NCI-H187 (cell line): Measurements from ENCODE around the gene PEMT.
A peak's percentile ranks its signal among the peaks of the same experiment; 100 is the strongest.

Source experiments
- DNase-seq, 2 experiments: peaks; one replicate each; lab custom pipeline; 2025; lab: John Stamatoyannopoulos, UW

PEMT gene

DNA sequence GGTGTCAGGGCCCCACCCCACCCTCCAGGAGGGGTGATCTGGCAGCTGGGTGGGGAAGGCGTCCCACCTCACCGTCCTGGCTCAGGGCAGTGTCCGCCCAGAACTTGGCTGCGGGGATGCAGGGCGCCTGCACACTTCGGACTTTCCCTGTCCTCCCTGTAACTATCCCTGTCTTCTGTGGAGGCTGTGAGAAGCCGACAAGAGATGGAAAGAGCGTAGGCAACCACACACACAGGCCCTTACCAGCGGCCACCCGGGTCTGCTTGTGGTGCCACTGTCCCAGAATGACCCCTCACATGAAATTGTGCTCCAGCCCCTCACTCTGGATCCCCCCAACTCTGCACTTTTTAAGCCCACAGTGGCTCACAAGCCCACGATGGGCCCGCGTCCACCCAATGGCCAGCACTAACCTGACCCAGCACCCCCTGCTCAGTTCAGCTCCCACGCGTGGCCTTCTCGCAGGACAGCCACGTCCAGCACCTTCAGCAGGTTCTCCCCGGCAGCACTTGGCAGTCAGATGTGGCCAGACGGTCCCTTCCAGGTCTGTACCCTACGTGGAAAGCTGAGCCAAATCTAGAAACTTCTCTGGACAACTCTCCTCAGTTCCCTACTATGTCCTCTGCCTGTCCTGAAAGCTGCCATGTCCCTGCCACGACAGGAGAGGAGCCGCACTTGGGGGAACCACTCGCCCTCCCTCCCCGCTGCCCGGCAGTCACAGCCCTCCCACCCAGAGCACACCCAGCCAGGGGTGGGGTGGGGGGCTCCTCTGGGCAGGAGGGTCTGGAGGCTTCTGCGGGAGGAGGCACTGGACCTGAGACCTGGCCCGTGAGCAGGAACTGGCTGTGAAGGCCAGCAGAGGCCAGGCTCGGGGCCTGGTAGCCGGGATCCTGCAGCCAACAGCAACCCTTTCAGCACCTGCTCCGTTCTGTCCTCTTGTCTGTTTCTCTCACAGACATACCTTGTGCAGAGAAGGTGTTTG, 38.0 kb downstream of the PEMT start:
- no peak for DNase-seq

- no peak for DNase-seq
These were observed 38.9 kb downstream of the PEMT start for GRCh38 chr17:17552351-17553216.

DNA sequence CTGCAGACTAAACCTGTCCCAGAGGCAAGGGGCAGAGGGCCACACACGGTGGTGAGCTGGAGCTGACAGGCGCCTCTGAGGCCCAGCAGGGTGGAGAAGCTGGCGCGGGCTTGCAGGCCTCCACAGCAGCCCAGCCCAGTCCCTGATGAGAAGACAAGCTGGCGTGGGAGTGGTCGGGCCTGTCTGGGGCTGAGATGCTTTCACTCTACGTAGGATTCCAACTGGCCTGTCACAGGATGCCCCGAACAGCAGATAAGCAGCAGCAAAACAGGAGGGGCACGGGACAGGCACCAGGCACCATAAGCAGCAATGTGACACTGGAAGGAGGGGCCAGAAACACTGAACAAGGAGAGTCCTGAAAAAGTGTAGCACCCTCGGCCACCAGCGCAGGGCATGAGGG, 40.1 kb downstream of the PEMT start:
- DNase-seq: no peak

DNA sequence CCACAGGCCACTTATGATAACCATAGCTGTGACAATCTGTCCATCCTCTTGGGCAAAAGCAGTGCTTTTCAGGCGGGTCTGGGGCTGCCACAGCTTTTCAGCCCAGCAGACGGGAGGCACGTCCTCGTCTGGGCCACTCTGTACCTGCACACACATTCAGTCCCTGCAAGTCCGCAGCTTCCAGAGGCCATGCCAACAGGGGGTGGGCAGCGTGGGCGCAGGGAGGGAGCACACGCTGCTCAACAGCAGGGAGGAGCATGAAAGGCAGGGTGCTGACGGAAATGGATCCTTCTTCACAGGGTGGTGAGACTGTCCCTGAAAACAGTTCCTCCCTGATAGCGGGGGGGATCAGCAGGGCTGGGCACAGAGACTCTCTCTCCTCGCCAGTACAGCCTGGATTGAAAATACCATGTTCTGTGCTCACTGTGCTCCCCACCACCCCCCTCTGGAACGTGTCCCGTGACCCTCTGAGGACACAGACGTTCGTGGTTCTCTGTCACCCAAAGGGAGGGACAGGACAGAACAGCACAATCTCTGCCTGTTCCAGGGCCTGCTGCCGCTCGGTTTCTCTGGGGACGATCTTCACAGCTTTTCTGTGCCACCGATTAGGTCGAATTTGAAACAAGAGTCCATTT, 41.7 kb downstream of the PEMT start:
- DNase-seq: no peak

DNA sequence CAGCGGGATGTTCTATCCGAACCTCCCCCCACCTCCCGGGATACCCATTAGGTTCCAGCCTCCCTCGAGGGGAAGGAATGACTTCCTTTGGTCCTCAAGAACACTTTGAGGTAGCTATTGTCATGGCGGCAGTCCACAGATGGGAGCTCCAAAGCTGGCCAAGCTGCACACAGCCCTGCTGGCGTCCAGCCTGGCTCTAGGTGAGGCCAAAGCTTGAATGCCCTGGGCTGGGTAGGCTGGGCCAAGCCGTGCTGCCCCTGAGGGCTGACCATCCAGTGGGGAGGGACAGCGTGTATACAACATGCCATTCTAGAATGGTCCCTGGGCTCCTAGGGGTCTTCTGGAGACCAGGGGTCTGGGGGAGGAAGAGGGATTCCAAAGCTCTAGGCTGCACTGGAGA, 43.5 kb downstream of the PEMT start:
- no peak for DNase-seq

GRCh38 chr17:17547210-17547764, 44.2 kb downstream of the PEMT start:
- DNase-seq: no peak

GRCh38 chr17:17546399-17547185, 44.9 kb downstream of the PEMT start:
- DNase-seq: no peak

DNA sequence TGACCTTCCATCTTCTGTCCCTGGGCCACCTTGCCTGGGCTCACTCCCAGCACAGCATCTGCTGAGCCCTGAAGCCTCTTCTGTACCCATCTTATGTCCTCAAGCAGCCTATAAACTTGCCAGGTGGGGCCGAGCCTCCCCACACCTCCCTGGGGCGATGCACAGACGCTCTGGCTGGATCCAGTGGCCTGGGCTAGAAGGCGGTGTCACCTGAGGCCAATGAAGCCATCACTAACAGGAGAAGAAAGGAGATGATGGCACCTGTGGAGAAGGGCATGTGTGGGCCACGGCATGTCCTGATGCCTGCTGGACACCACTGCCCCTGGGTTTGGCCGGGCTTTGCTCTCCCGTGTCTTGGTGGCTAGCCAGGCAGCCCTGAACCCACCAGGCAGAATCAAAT, 45.5 kb downstream of the PEMT start:
- no peak for DNase-seq

GRCh38 chr17:17545031-17545820, 46.3 kb downstream of the PEMT start:
- no peak for DNase-seq

GRCh38 chr17:17542906-17543635, 48.4 kb downstream of the PEMT start:
- no peak for DNase-seq

- no peak for DNase-seq
These were observed 49.9 kb downstream of the PEMT start for GRCh38 chr17:17541640-17542001.

- DNase-seq: no peak
These were observed 50.4 kb downstream of the PEMT start for GRCh38 chr17:17540935-17541639.

GRCh38 chr17:17540278-17540906, 51.1 kb downstream of the PEMT start:
- no peak for DNase-seq

GRCh38 chr17:17539591-17539990, 51.9 kb downstream of the PEMT start:
- DNase-seq: no peak

DNA sequence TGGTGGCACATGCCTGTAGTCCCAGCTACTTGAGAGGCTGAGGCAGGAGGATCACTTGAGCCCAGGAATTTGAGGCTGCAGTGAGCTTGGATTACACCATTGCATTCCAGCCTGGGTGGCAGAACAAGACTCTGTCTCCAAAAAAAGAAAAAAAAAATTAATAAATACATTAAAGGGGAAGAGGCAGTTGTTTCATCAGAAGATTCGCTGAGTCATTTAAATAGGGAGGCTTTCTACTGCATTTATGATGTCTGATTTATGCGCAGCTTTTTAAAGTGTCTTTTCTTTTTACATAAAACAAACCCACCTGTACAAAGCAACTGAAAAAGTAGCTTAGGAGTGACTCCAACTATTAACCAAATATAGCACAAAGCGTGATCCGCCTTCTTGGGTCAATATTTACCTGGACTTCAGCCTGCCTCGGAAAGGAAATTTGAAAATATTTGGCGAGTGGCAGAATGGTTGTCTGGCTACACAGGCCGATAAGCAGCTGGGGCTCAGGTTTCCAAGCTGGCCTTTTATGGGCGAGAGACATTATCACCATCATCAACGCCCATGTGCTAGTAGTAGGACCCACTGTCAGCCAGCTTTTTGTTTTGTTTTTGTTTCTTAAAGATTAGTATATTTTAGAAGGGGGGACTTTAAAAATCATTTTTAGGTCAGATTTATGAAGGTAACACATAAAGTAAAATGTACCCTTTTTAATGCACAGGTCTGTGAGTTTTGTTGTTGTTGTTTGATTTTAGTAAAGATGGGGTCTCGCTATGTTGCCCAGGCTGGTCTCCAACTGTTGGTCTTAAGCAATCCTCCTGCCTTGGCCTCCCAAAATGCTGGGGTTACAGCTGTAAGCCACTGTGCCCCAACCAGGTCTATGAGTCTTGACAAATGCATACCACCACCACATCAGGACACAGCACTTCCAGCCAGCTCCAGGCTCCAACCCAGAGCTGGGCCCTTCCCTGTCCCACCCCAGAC, 52.8 kb downstream of the PEMT start:
- DNase-seq: peak in 1 of 2 experiments; percentile 53

DNA sequence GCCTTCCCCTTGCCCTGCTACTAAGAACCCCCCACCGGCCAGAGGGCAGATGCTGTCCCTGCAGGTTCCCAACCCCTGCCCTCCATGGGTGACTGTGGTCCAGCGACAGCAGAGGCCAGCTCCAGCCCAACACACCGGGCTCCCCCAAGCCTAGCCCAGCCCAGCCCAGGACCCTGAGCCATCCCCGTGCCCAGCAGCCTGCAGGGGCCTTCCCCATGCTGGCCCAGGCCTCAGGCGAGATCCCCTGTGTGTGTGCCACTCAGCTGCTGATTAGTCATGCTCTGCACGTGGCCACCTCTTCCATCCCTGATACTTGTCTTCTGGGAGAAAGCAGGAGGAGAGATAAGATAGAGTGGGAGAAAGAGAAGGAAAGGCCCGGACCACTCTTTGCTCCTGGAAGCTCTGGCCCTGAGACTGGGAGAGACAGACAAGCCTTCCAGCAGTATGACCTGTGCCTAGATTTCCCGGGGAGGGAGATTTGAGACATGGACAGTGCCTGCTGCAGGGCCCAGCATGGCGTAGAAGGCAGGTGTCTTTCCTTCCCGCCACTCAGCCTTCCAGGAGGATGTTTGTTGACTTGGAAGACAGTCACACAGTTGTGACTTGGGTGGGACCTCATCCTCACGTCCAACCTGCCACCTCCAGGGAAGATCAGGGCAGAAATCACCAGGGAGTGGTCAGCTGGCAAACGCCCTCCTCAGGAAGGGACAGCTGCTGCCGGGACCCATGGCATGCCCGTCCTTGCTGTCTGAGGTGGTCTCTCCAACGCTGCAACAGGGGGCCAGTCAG, 54.0 kb downstream of the PEMT start:
- DNase-seq: no peak

- DNase-seq: no peak
These were observed 54.8 kb downstream of the PEMT start for GRCh38 chr17:17536702-17537101.
